Epithelial cell of esophagus (primary cell): Measurements from ENCODE around the gene TMEM86B.

Experiments
- DNase-seq: peaks from one replicate; pipeline ENCODE4 v3.0.0; 2010; ENCODE audit warnings: low read depth
- H3K4me3 ChIP-seq: 2 replicates; pipeline ENCODE4 v1.5.1; 2011; ENCODE audit warnings: mild to moderate bottlenecking, low read length, control low read depth
- TF ChIP-seq, protein P1 (sequence below): IDR thresholded peaks from 2 replicates; pipeline ENCODE4 v1.5.1; 2011; ENCODE audit warnings: low read depth, mild to moderate bottlenecking, low read length, control low read depth, inconsistent platforms; ENCODE audit not compliant: insufficient read depth; ENCODE audit errors: missing control alignments

The TMEM86B gene

DNA sequence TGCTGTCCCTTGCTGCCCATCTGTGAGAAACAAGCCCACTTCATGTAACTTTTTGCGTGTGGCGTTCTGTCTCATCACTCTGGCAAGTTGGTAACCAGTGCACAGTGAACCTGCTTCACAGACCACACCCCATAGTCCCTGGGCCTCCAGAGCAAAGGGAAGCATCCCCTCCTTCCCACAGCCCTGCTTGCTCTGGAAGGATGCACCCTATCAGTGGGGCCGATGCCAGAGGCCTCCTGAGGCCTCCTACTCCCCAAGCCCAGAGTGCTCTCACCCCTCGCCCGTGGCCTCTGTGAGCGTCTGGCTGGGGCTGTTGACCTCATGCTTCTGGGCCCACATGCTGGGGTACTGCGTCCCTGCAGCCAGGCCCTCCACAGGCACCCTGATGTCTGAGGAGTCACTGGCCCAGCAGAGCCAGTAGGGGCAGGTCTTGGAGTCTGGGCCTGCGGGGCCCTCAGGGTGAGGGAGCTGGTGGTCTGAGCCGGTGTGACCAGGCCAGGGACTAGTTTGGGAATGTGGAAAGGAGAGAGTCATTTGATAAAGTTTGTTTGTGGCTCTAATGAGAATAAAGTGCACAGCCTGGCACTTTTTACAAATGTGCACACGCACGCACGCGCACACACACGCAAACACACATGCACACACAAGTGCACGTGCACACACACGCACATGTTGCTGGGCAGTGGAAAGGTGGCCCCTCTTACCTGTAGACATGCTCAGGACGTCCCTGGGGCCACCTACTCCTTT lies 5.1 kb downstream of the TMEM86B start:
- no peak overlapping the region for H3K4me3 ChIP-seq
- DNase-seq: no peak
- TF ChIP-seq, protein P1, sequence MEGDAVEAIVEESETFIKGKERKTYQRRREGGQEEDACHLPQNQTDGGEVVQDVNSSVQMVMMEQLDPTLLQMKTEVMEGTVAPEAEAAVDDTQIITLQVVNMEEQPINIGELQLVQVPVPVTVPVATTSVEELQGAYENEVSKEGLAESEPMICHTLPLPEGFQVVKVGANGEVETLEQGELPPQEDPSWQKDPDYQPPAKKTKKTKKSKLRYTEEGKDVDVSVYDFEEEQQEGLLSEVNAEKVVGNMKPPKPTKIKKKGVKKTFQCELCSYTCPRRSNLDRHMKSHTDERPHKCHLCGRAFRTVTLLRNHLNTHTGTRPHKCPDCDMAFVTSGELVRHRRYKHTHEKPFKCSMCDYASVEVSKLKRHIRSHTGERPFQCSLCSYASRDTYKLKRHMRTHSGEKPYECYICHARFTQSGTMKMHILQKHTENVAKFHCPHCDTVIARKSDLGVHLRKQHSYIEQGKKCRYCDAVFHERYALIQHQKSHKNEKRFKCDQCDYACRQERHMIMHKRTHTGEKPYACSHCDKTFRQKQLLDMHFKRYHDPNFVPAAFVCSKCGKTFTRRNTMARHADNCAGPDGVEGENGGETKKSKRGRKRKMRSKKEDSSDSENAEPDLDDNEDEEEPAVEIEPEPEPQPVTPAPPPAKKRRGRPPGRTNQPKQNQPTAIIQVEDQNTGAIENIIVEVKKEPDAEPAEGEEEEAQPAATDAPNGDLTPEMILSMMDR: no peak

DNA sequence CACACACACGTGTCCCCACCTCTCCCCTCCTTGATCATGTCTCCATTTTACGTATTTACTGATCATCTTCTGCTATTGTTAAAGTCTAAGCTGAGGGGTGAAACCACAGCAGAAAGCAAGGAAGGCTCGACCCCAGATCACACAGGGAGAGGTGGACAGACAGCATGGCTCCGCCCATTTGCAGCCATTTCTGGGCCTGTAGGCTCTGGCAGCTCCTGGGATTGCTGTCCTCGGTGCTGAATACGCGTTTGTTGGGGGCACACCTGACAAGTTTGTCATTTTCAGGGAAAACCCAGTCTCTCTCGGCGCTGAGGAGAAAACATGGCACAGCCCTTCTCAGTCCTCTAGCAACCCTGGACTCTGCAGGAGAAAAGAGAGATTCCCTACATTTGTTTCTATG lies 8.0 kb downstream of the TMEM86B start:
- H3K4me3 ChIP-seq: no peak overlapping the region
- DNase-seq: no peak
- TF ChIP-seq, protein P1: no peak

DNA sequence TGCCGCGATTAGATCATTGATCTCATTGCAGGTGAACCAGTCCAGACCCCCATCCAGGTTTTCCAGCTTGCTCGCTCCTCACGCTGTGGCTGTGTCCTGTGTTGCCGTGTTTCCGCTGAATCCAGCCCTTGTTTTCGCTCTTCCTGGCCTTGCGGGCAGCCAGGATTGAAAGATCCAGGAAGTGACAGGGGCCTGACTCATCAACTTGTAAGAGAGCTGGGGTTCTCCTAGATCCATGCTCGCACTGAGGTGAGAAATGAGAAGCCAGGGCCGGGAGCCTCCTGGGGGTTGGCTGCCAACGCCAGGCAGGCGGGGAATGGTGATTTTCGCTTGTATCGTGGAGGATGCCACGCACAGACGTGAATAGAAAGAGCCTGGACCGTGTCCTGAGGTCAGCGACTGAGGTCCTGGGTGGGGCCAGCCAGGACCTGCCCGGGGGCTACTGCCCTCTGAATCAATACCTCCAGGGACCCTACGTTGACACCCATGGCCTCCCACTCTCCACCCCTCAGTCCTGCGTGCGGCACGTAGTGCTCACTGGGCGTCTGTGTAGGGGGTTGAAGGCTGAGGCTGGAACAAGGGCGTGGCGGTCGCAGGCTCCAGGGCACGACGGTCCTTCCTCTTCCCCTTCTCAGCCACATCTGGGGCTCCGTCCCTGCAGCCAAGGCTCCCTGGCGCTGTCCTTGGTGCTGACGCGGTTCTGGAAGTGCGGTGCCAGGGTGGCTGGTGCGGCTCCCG lies 11.9 kb downstream of the TMEM86B start:
- TF ChIP-seq, protein P1: peak; percentile 23
- H3K4me3 ChIP-seq: peak overlapping the region; percentile 29
- DNase-seq: peak; percentile 100

DNA sequence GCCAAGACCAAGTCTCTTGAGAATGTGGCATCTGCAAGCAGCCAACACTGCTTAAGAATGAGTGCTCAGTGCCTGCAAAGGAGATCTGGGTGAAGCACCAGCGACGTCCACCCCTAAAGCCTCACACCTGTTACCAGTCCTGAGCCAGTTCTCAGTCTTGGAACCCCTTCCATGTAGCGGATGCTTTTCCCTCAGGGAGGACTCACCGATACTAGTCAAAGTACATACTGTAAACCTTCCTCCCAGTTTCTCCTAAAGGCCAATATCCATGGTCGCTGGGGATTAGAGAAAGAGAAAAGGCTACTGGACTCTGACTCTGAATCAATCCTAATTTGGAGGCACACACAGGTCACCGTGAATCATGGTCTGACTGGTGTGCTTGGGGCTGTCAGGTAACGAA lies 15.0 kb downstream of the TMEM86B start:
- H3K4me3 ChIP-seq: no peak overlapping the region
- no peak for DNase-seq
- TF ChIP-seq, protein P1: no peak

DNA sequence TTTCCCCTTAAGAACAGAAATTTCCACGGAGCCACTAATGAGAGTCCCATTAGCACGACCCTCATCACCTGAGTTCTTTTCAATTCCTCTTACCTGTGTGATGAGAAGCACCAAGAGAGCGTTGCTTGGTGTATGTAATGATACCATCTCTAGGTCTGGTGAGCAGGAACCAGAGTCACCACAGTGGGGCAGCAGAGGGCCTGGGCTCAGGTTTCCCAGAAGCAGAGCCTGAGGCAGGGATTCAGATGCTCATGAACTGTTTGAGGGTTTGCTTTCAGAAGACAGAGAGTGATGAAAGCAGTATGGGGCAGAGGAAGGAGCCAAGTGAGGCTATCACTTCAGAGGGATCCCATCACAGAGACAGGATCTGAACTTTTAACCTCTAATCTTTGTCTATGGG lies 16.1 kb downstream of the TMEM86B start:
- TF ChIP-seq, protein P1: peak; percentile 24
- no peak overlapping the region for H3K4me3 ChIP-seq

DNA sequence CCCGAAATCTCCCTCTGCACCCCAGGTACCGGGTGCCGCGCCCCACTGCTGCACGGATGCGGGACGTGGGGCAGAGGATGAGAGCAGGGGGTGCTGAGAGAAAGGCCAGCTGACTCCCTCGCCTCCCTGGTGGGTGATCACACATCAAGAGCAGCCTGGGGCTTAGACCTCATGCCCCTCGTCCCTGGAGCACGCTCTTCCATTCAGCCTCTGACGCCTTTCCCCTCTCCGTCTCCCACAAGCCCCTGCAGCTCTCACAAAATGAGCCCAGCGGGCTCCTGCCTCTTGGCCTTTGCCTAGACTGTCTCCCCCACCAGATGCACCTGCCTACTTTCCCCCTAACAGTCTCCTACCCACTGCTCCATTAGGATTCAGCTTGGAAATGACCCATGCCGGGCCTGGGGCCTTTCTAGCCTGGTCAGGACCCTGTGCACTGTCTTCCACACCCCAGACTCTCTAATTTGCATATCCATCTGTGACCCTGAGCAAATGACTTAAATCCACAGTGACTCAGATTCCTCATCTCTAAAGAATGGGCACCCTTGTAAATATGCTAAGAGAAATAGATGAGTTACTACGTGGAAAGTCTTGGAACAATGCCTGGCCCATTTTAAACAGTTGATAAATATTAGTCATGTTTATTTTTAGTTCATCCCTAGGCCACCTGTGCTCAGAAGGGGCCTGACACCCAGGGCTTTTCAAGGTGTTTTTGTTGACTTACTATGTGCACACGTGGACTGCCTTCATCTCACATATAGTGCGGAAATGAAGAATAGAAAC lies 18.7 kb downstream of the TMEM86B start:
- DNase-seq: peak; percentile 95
- H3K4me3 ChIP-seq: no peak overlapping the region
- TF ChIP-seq, protein P1: no peak

More for the DNA sequence above, 16.1 kb downstream of the TMEM86B start:
- peak; percentile 29 for DNase-seq
